GM19238 (cell line): ENCODE results near the gene SGCD.

Source experiments
- DNase-seq: peaks from one replicate; pipeline ENCODE4 v3.0.0; 2011; ENCODE audit warnings: low spot score; ENCODE audit not compliant: insufficient read length

SGCD gene

GRCh38 chr5:156505101-156505500 lies 178.1 kb downstream of the SGCD start:
- no peak for DNase-seq

DNA sequence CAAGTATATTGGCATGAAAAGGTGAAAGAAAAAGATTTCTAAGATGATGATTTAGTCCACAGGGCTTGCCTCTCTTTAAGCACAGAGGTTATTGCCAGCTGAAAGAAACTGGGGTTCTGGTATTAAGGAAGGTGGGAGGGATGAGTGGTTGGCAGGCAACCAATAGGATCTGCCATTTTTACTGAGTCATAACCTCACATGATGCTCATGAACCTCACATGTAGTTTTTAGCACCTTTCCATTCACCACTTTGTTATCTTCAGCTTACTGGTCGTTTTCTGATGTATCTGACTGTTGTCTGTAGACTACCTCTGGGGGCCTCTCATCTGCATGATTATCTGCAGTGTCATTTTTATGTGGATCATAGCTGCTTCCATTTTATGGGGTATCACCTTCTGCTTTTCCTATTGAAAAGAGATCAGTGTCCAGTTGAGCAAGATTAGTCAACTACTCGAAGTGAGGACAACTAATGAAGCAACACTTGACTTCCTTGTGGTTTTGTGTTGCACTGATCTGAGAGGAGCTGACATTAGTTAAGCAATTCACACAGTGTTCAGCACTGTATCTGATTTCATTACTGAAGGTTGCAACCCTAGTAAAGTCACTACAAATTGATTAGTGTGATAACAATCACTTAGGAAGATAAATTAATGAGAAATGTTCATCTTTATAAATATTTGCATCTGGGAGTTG lies 186.3 kb downstream of the SGCD start:
- DNase-seq, result no peak

- no peak for DNase-seq
Measured at GRCh38 chr5:156515121-156515520, 188.2 kb downstream of the SGCD start.

DNA sequence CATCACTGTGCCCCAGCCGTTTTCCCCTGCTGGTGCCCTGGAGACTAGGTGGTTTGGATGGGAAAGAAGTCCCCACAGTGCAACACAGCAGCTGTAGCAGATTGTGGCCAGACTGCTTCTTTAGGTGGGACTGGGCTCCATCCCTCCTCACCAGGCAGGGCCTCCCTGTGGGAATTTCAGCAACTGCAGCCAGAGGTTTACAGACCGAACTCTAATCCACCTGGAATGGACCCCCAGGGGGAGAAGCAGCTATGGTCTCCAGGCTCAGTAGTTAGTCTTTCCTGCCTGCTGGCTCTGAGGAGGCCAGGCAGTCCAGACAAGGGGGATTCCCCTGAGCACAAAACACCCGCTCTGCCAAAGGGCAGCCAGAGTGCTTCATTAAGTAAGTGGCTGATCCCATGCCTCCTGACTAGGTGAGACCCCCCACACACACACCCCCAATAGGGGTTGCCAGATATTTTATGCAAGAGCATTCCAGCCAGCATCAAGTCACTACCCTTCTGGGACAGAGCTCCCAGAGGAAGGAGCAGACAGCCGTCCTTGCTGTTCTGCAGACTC lies 188.9 kb downstream of the SGCD start:
- no peak for DNase-seq

- no peak for DNase-seq
Measured at GRCh38 chr5:156522651-156523529, 195.9 kb downstream of the SGCD start.

- DNase-seq, result no peak
Measured at GRCh38 chr5:156523607-156524006, 196.6 kb downstream of the SGCD start.

- no peak for DNase-seq
Measured at GRCh38 chr5:156526081-156526925, 199.3 kb downstream of the SGCD start.

GRCh38 chr5:156527611-156528010 lies 200.6 kb downstream of the SGCD start:
- no peak for DNase-seq

DNA sequence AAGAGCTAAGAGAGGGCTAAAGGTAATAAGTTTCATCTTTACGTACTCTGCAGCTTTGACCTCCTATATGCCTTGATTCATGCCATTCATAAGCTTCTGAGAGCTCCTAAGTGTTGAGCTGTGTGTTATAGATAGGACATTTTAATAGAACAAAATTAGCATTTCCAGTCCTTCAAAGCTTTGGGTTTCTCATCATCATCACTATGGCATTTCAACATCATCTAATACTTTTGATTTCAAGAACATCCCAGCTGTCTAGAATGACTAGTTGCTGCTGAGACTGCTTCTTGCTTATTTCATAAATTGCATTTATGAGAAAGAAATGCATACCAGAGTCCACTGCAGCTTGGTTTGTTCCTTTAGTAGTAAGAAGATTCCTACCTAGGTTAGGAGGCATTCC lies 201.7 kb downstream of the SGCD start:
- DNase-seq, result no peak

DNA sequence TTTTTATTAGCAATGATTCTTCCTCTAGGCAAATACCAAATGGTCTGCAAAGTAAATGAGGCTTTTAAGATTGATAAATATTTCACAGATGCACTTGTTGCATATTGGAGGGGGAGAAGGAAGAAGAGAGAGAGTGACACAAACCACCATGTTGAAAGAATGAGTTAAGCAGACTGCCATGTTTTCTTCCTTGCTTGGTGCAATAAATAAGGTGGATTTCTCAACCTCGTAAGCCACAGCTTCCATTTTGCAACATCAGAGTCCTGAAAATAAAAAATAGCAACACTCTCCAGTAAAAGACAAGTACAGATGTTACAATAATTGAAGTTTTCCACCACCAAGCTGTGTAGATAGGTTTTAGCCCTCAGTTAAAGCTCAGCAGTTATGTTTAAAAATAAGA lies 202.9 kb downstream of the SGCD start:
- no peak for DNase-seq

- no peak for DNase-seq
Measured at GRCh38 chr5:156531199-156531598, 204.2 kb downstream of the SGCD start.

DNA sequence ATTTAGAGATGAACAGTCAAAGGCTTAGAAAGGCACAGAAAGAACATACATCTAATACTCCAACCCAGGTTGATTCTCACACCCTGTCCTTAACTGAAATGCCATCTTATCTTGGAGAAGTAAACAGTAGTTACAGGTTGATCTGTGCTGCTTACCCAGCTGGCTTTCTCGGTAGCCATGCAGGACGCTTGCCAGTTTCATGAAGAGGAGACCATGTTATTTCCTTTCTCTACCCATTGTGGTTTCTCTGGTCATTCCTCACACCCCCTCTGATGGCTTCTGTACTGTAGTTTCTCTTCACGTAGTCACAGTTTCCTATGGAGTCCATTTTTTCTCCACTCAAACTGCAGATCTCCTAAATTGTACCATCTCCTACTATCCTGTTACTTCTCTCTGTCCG lies 206.0 kb downstream of the SGCD start:
- no peak for DNase-seq

GRCh38 chr5:156534085-156534484 lies 207.1 kb downstream of the SGCD start:
- no peak for DNase-seq

DNA sequence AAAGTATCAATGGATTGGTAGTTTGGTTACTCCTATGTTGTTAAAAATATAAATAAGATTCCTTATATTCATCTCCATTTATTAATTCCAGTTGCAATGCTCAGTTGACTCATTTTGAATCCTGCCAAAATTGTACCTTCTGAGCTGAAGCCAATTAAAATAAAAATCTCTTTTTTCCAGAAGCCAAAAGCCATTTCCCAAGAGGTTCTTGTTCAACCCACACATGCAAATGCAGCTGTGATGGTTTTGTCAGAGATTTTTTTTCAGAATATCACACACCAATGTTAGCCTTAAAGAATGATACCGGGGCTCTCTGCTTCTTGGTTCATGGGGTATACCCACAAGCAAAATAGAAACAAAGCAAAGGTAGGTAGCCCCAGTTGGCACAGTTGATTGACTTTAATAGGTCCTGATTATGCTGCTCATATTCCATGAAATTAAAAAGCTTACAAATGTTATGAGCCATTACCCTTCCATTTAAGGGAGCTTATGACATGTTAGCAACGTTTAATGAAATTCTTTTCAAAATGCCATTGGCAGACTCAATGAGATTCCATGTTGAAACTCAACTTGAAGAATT lies 208.0 kb downstream of the SGCD start:
- no peak for DNase-seq

DNA sequence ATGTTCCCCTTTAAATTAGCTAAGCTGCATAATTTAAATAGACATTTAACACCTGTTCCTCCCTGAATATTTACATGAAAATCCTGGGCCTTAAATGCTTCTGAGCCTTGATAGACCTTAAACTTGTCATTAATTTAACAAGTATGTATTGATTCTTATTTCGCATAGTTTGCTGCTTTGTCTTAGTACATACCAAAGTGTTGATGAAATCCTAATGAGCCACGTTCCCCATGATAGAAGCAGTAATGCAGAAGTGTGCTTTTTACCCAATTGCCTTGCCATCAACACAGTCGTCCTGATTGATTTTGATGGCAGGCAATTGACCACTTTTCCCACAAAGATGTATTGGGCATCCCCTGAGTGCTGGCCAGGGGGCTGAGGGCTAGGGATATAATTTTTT lies 213.5 kb downstream of the SGCD start:
- no peak for DNase-seq

DNA sequence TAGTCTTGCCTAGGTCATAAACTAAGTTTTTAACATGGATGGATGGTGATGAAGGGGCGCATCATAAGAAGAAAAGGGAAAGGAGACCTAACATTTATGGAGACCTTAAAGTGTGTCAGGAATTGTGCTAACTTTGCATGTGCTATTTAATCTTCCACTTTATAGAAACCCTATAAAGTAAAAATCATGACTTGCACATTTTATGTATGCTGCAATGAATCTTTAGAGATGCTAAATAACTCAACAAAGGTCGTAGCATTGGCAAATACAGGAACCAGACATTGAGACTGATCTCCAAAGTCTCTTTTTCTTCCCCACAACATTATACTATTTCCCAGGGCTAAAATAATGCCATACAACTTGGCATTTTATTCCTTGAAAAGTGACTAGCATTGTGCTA lies 214.6 kb downstream of the SGCD start:
- no peak for DNase-seq

DNA sequence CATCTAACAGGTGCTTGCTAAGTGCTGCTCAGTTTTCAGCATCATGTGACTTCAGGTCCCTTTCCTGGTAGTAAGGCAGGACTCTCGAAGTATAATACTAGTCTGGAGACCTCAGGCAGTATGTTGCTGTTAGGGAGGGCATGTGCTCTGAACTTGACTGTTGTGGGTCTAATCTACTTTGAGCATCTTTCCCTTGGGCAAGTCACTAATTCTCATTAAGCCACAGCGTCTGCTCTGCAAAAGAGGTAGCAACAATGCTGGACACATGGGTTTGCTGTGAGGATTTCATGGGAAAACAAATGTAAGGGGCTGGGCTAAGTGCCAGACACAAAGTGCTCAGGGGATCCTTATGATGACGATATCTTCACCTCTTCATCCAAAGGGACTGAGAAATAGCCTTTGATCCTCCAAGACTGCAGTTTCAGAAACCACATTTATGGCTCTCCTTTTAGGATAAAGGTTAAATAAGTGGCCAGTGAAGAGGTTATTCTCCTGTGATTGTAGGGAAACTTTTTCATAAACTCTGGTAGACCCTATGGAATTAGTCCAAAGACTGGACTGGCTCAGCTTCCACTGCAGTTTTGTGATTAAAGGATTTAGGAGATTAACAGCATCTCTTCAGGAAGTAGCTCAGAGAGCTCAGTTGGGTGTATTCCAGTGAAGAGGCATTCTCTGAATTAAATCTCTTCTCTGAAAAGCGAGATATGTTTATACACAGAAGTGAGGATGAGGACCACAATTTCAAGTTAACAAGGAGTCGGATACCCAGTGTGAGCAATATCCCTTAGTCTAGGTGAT lies 216.6 kb downstream of the SGCD start:
- DNase-seq, result no peak

DNA sequence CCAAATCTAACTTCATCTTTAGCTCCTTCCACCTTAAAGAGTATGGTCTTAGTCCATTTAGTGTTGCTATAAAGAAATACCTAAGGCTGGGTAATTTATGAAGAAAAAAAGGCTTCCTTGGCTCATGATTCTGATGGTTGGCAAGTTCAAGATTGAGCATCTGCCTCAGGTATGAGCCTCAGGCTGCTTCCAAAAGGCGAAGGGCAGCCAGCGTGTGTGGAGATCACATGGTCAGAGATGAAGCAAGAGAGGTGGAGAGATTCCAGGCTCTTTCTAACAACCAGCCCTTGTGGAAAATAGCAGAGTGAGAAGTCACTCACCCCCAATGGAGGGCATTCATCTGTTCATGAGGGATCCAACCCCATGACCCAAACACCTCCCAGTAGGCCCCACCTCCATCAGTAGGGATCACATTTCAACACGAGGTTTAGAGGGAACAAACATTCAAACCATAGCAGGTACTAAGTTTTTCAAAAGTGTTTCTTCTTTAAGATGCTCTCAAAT lies 225.9 kb downstream of the SGCD start:
- no peak for DNase-seq

GRCh38 chr5:156556666-156557406 lies 229.9 kb downstream of the SGCD start:
- DNase-seq, result no peak

DNA sequence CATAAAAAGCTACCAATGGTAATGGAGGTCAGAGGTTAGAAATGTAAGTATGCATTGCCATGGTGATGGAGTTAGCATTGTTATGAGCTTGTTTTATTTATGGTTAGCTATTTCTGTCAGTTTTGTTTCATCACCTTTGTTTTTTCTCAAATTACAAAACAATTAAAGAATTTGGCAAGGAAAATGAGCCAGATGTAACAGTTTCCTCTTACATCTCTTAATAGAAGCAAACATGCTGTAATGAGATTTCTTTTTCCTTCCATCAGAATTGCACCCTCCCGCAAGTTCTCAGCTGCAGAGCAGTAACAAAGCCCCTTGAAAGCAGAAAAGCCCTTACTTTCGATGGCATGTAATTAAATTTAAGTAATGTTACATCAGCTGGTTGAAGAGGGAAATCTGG lies 233.0 kb downstream of the SGCD start:
- no peak for DNase-seq
